HUES48 (cell line): ENCODE measurements around the gene PTPRG.

Experiments
- H3K27ac ChIP-seq: one replicate; pipeline ENCODE4 v1.7.0; 2013; ENCODE audit warnings: low read depth, low read length, inconsistent platforms
- H3K27me3 ChIP-seq: 2 replicates; pipeline ENCODE4 v1.6.1; 2013; ENCODE audit warnings: mild to moderate bottlenecking, low read length; ENCODE audit not compliant: control insufficient read depth, insufficient read depth
- H3K36me3 ChIP-seq: 2 replicates; pipeline ENCODE4 v1.6.1; 2013; ENCODE audit warnings: low read length; ENCODE audit not compliant: control insufficient read depth, insufficient read depth
- H3K4me1 ChIP-seq: 2 replicates; pipeline ENCODE4 v1.6.1; 2013; ENCODE audit warnings: mild to moderate bottlenecking, low read length; ENCODE audit not compliant: control insufficient read depth, insufficient read depth
- H3K4me3 ChIP-seq: 2 replicates; pipeline ENCODE4 v1.5.1; 2013; ENCODE audit warnings: mild to moderate bottlenecking, low read depth, low read length
- H3K9ac ChIP-seq: 2 replicates; pipeline ENCODE4 v1.6.1; 2013; ENCODE audit warnings: mild to moderate bottlenecking, low read depth, low read length, moderate library complexity
- H3K9me3 ChIP-seq: 2 replicates; pipeline ENCODE4 v1.6.1; 2013; ENCODE audit warnings: low read length; ENCODE audit not compliant: control insufficient read depth, insufficient read depth

PTPRG gene

GRCh38 chr3:62090066-62090465 lies 528.7 kb downstream of the PTPRG start:
- Histone ChIP-seq H3K9ac (no peak overlapping the region), H3K4me3 (no peak overlapping the region), H3K27ac (no peak overlapping the region), H3K4me1 (no peaks in the 10 kb centered on the region), H3K36me3 (no peaks in the 10 kb centered on the region), H3K9me3 (no peaks in the 10 kb centered on the region), H3K27me3 (no peaks in the 10 kb centered on the region)

GRCh38 chr3:62090519-62090918 lies 529.1 kb downstream of the PTPRG start:
- H3K4me1 ChIP-seq: no peaks in the 10 kb centered on the region
- no peak overlapping the region for H3K9ac ChIP-seq
- H3K9me3 ChIP-seq: no peaks in the 10 kb centered on the region
- no peak overlapping the region for H3K4me3 ChIP-seq
- no peaks in the 10 kb centered on the region for H3K27me3 ChIP-seq
- no peaks in the 10 kb centered on the region for H3K36me3 ChIP-seq
- H3K27ac ChIP-seq: no peak overlapping the region

- Histone ChIP-seq H3K4me3 (no peak overlapping the region), H3K27me3 (no peaks in the 10 kb centered on the region), H3K9me3 (no peaks in the 10 kb centered on the region), H3K36me3 (no peaks in the 10 kb centered on the region), H3K27ac (no peak overlapping the region), H3K9ac (no peak overlapping the region), H3K4me1 (no peaks in the 10 kb centered on the region)
Measured at GRCh38 chr3:62093025-62093424, 531.7 kb downstream of the PTPRG start.

- no peaks in the 10 kb centered on the region for H3K9me3 ChIP-seq
- H3K9ac ChIP-seq: no peak overlapping the region
- no peak overlapping the region for H3K27ac ChIP-seq
- no peak overlapping the region for H3K4me3 ChIP-seq
- H3K4me1 ChIP-seq: no peaks in the 10 kb centered on the region
- no peaks in the 10 kb centered on the region for H3K36me3 ChIP-seq
- H3K27me3 ChIP-seq: no peaks in the 10 kb centered on the region
Measured at GRCh38 chr3:62094461-62094860, 533.1 kb downstream of the PTPRG start.

- Histone ChIP-seq H3K9me3 (no peaks in the 10 kb centered on the region), H3K36me3 (no peaks in the 10 kb centered on the region), H3K4me1 (no peaks in the 10 kb centered on the region), H3K9ac (no peak overlapping the region), H3K27me3 (no peaks in the 10 kb centered on the region), H3K27ac (no peak overlapping the region), H3K4me3 (no peak overlapping the region)
Measured at GRCh38 chr3:62095080-62095479, 533.7 kb downstream of the PTPRG start.

GRCh38 chr3:62095756-62096155 lies 534.4 kb downstream of the PTPRG start:
- Histone ChIP-seq H3K4me1 (no peaks in the 10 kb centered on the region), H3K4me3 (no peak overlapping the region), H3K9ac (no peak overlapping the region), H3K27ac (no peak overlapping the region), H3K36me3 (no peaks in the 10 kb centered on the region), H3K27me3 (no peaks in the 10 kb centered on the region), H3K9me3 (no peaks in the 10 kb centered on the region)

GRCh38 chr3:62096521-62096920 lies 535.1 kb downstream of the PTPRG start:
- Histone ChIP-seq H3K27me3 (no peaks in the 10 kb centered on the region), H3K9ac (no peak overlapping the region), H3K9me3 (no peaks in the 10 kb centered on the region), H3K27ac (no peak overlapping the region), H3K4me3 (no peak overlapping the region), H3K36me3 (no peaks in the 10 kb centered on the region), H3K4me1 (no peaks in the 10 kb centered on the region)

- Histone ChIP-seq H3K36me3 (no peaks in the 10 kb centered on the region), H3K4me1 (no peaks in the 10 kb centered on the region), H3K9me3 (no peaks in the 10 kb centered on the region), H3K27ac (no peak overlapping the region), H3K27me3 (no peaks in the 10 kb centered on the region), H3K4me3 (no peak overlapping the region), H3K9ac (no peak overlapping the region)
Measured at GRCh38 chr3:62097121-62097520, 535.8 kb downstream of the PTPRG start.

GRCh38 chr3:62098646-62099365 lies 537.4 kb downstream of the PTPRG start:
- no peak overlapping the region for H3K4me3 ChIP-seq
- H3K27me3 ChIP-seq: no peaks in the 10 kb centered on the region
- no peaks in the 10 kb centered on the region for H3K9me3 ChIP-seq
- no peak overlapping the region for H3K9ac ChIP-seq
- no peaks in the 10 kb centered on the region for H3K4me1 ChIP-seq
- no peak overlapping the region for H3K27ac ChIP-seq
- no peaks in the 10 kb centered on the region for H3K36me3 ChIP-seq

- Histone ChIP-seq H3K4me1 (no peaks in the 10 kb centered on the region), H3K27me3 (no peaks in the 10 kb centered on the region), H3K27ac (no peak overlapping the region), H3K9ac (no peak overlapping the region), H3K36me3 (no peaks in the 10 kb centered on the region), H3K9me3 (no peaks in the 10 kb centered on the region), H3K4me3 (no peak overlapping the region)
Measured at GRCh38 chr3:62100282-62100989, 539.1 kb downstream of the PTPRG start.

GRCh38 chr3:62101488-62101887 lies 540.1 kb downstream of the PTPRG start:
- Histone ChIP-seq H3K4me1 (no peaks in the 10 kb centered on the region), H3K9ac (no peak overlapping the region), H3K27me3 (no peaks in the 10 kb centered on the region), H3K36me3 (no peaks in the 10 kb centered on the region), H3K9me3 (no peaks in the 10 kb centered on the region), H3K27ac (no peak overlapping the region), H3K4me3 (no peak overlapping the region)
